Stimulated activated CD8-positive, alpha-beta memory T cell treated with anti-CD3 and anti-CD28 coated beads, Interleukin-7, amount 100 ng/mL, for 1 hour (primary cell): ENCODE results near the gene PHF1.
A peak's percentile ranks its signal among the peaks of the same experiment; 100 is the strongest.
"Not testable (repeated sequence)": the region's sequence is repeated elsewhere in the genome, so short reads cannot be mapped to it uniquely, and the experiment has no call there.

Source experiments
- DNase-seq, 2 donors: peaks; one replicate each; pipeline ENCODE4 v3.0.0-alpha.2; 2020; ENCODE audit warnings: low read depth in 2 of 2

PHF1 gene

GRCh38 chr6:33391922-33392594 is 18.8 kb upstream of the PHF1 start:
- DNase-seq, result no peak

- DNase-seq, result no peak
Measured at GRCh38 chr6:33392595-33392948, 18.2 kb upstream of the PHF1 start.

GRCh38 chr6:33392979-33393378 is 17.8 kb upstream of the PHF1 start:
- DNase-seq, result no peak

- no peak for DNase-seq
Measured at GRCh38 chr6:33397541-33397940, 13.3 kb upstream of the PHF1 start.

GRCh38 chr6:33398601-33399000 is 12.2 kb upstream of the PHF1 start:
- DNase-seq, result not testable (repeated sequence)

- DNase-seq, result not testable (repeated sequence)
Measured at GRCh38 chr6:33399881-33400280, 10.9 kb upstream of the PHF1 start.

GRCh38 chr6:33404884-33405283 is 5.9 kb upstream of the PHF1 start:
- DNase-seq, result no peak

- no peak for DNase-seq
Measured at GRCh38 chr6:33405386-33405940, 5.4 kb upstream of the PHF1 start.

- no peak for DNase-seq
Measured at GRCh38 chr6:33406126-33406525, 4.7 kb upstream of the PHF1 start.

- DNase-seq, result no peak
Measured at GRCh38 chr6:33407132-33407718, 3.6 kb upstream of the PHF1 start.

GRCh38 chr6:33410050-33410710 is 634 bp upstream of the PHF1 start:
- DNase-seq, result peak; percentile 95 to 97

- no peak for DNase-seq
Measured at GRCh38 chr6:33411632-33412005, 805 bp downstream of the PHF1 start.

- DNase-seq, result no peak
Measured at GRCh38 chr6:33412140-33413009, 1.6 kb downstream of the PHF1 start.

GRCh38 chr6:33413241-33414120 is 2.7 kb downstream of the PHF1 start:
- no peak for DNase-seq

- no peak for DNase-seq
Measured at GRCh38 chr6:33414592-33415271, 3.9 kb downstream of the PHF1 start.

- DNase-seq, result no peak
Measured at GRCh38 chr6:33415831-33416230, 5.0 kb downstream of the PHF1 start.

GRCh38 chr6:33416386-33417127 is 5.7 kb downstream of the PHF1 start:
- no peak for DNase-seq

- no peak for DNase-seq
Measured at GRCh38 chr6:33417128-33417902, 6.5 kb downstream of the PHF1 start.
